COLO829 (cell line): ENCODE results near the gene IL1F10.
"Not testable (repeated sequence)": the region's sequence is repeated elsewhere in the genome, so short reads cannot be mapped to it uniquely, and the experiment has no call there.

Experiments used
- DNase-seq: peaks from one replicate; pipeline ENCODE4 v3.0.0; 2012; ENCODE audit warnings: low spot score

Gene IL1F10

GRCh38 chr2:113081488-113082210, 13.9 kb downstream of the IL1F10 start:
- DNase-seq = no peak

- no peak for DNase-seq
Observed at GRCh38 chr2:113083296-113083695, 15.5 kb downstream of the IL1F10 start.

GRCh38 chr2:113084249-113085000, 16.7 kb downstream of the IL1F10 start:
- peak; percentile 34 for DNase-seq

GRCh38 chr2:113085542-113085941, 17.8 kb downstream of the IL1F10 start:
- DNase-seq = no peak

- no peak for DNase-seq
Observed at GRCh38 chr2:113088213-113088992, 20.6 kb downstream of the IL1F10 start.

GRCh38 chr2:113089916-113090315, 22.1 kb downstream of the IL1F10 start:
- no peak for DNase-seq

GRCh38 chr2:113091231-113091896, 23.6 kb downstream of the IL1F10 start:
- DNase-seq = no peak

- no peak for DNase-seq
Observed at GRCh38 chr2:113092864-113093612, 25.3 kb downstream of the IL1F10 start.

GRCh38 chr2:113093613-113093977, 25.8 kb downstream of the IL1F10 start:
- no peak for DNase-seq

GRCh38 chr2:113096306-113096705, 28.5 kb downstream of the IL1F10 start:
- DNase-seq = not testable (repeated sequence)

- DNase-seq = not testable (repeated sequence)
Observed at GRCh38 chr2:113096842-113097618, 29.3 kb downstream of the IL1F10 start.

- no peak for DNase-seq
Observed at GRCh38 chr2:113098041-113098440, 30.3 kb downstream of the IL1F10 start.

GRCh38 chr2:113098532-113098931, 30.8 kb downstream of the IL1F10 start:
- no peak for DNase-seq

- no peak for DNase-seq
Observed at GRCh38 chr2:113102133-113102532, 34.4 kb downstream of the IL1F10 start.

GRCh38 chr2:113103277-113103676, 35.5 kb downstream of the IL1F10 start:
- DNase-seq = no peak

GRCh38 chr2:113104054-113104611, 36.4 kb downstream of the IL1F10 start:
- DNase-seq = no peak

GRCh38 chr2:113105047-113105785, 37.4 kb downstream of the IL1F10 start:
- DNase-seq = peak; percentile 60

GRCh38 chr2:113111121-113111520, 43.4 kb downstream of the IL1F10 start:
- DNase-seq = no peak

GRCh38 chr2:113111823-113112287, 44.1 kb downstream of the IL1F10 start:
- no peak for DNase-seq
